Renal cortical epithelial cell (primary cell): ENCODE data around the gene SSTR3. TPM values are rescaled to one million over a fixed set of nuclear protein-coding genes. Genes with fewer than 3 reads are reported as not detected.

ENCODE experiments used
- total RNA-seq: library from RNA; depleted of rRNA; stranded (reverse); fragments of >200 nt; gene quantifications from 2 replicates; pipeline ENCODE4 v1.2.3, GENCODE V29; 2014

The SSTR3 gene
- total RNA-seq, 1 donor from 2014 or later, result 0.05 TPM

Other genes with a start within 250 kb of the SSTR3 start
- gene TST, start 193.0 kb downstream of the SSTR3 start, total RNA-seq, result 39.2 and 81.8 TPM in 2 replicates
- gene MPST, start 192.7 kb downstream of the SSTR3 start, total RNA-seq, result 75.5 and 129 TPM in 2 replicates
- 18.1 and 31.5 TPM in 2 replicates for gene KCTD17, start 160.7 kb downstream of the SSTR3 start, total RNA-seq
- not detected in 2 replicates for gene TMPRSS6, start 102.8 kb downstream of the SSTR3 start, total RNA-seq
- gene IL2RB, start 62.6 kb downstream of the SSTR3 start, total RNA-seq, result not detected in 2 replicates
- gene C1QTNF6, start 24.2 kb downstream of the SSTR3 start, total RNA-seq, result 2.1 and 7.1 TPM in 2 replicates
- 3.5 and 13.7 TPM in 2 replicates for gene RAC2, start 31.8 kb upstream of the SSTR3 start, total RNA-seq
- not detected in 2 replicates for gene CYTH4, start 70.0 kb upstream of the SSTR3 start, total RNA-seq
- 6.3 and 18.8 TPM in 2 replicates for gene ELFN2, start 215.0 kb upstream of the SSTR3 start, total RNA-seq